Measurements from ENCODE around the gene AIFM2. TPM values are rescaled to one million over a fixed set of nuclear protein-coding genes. Genes with fewer than 3 reads are reported as not detected.

The AIFM2 gene
- polyA plus RNA-seq, 1 of the 3 experiments (the other 2 are of a cell fraction), result 9.5 TPM

- 60% methylated on average over 3 of the region's 3 CpGs for WGBS (ENCODE audit: low lambda C conversion rate)
- Histone ChIP-seq H3K9ac (no peak overlapping the region), H3K36me3 (replicated peaks in 1 of 2; ENCODE audit: control insufficient read depth in 1 of 2, insufficient read depth in 2 of 2, low read length in 1 of 2) (peaks cover 58 to 73% of the 10 kb centered on the region in 2 experiments), H3F3A (replicated peaks; ENCODE audit: insufficient read depth) (peaks cover 11% of the 10 kb centered on the region), H3K4me2 (no peak overlapping the region), H3K79me2 (ENCODE audit: insufficient read depth) (peaks cover 98% of the 10 kb centered on the region), H4K20me1 (ENCODE audit: insufficient read depth) (peaks cover 95% of the 10 kb centered on the region), H3K9me3 (no peaks in the 10 kb centered on the region), H3K27me3 (ENCODE audit: insufficient read depth) (no peaks in the 10 kb centered on the region), H2AFZ (ENCODE audit: low read depth) (no peak overlapping the region), H3K4me3 (ENCODE audit: low read depth in 2 of 2, low read length in 1 of 2) (no peak overlapping the region), H3K9me2 (no peaks in the 10 kb centered on the region), H3K4me1 (ENCODE audit: control insufficient read depth in 1 of 2, insufficient read depth in 2 of 2, low read depth in 1 of 2, low read length in 1 of 2) (peaks cover 5 to 10% of the 10 kb centered on the region in 2 experiments; a peak in 3 of 4 replicates), H3K27ac (ENCODE audit: low read depth in 2 of 2, low read length in 1 of 2) (no peak overlapping the region)
- no peak for DNase-seq
- CTCF ChIA-PET, result no interaction called here
- POLR2A ChIA-PET, result no interaction called here
- TF ChIP-seq FOXJ3 (CRISPR knock-in tag; IDR thresholded peaks at IDR 0.05), result no peak
These were observed 31.5 kb upstream of the AIFM2 start for GRCh38 chr10:70164163-70164562.

GRCh38 chr10:70163448-70163847 is 30.8 kb upstream of the AIFM2 start:
- Histone ChIP-seq H2AFZ (ENCODE audit: low read depth) (no peak overlapping the region), H3K4me3 (ENCODE audit: low read depth in 2 of 2, low read length in 1 of 2) (no peak overlapping the region), H4K20me1 (ENCODE audit: insufficient read depth) (peaks cover 88% of the 10 kb centered on the region), H3K79me2 (ENCODE audit: insufficient read depth) (peaks cover 98% of the 10 kb centered on the region), H3K27ac (ENCODE audit: low read depth in 2 of 2, low read length in 1 of 2) (no peak overlapping the region), H3K27me3 (ENCODE audit: insufficient read depth) (no peaks in the 10 kb centered on the region), H3K4me1 (ENCODE audit: control insufficient read depth in 1 of 2, insufficient read depth in 2 of 2, low read depth in 1 of 2, low read length in 1 of 2) (peaks cover 0 to 10% of the 10 kb centered on the region in 2 experiments; a peak in 3 of 4 replicates), H3K4me2 (no peak overlapping the region), H3F3A (replicated peaks; ENCODE audit: insufficient read depth) (peaks cover 15% of the 10 kb centered on the region), H3K9me3 (no peaks in the 10 kb centered on the region), H3K9ac (no peak overlapping the region), H3K36me3 (replicated peaks in 1 of 2; ENCODE audit: control insufficient read depth in 1 of 2, insufficient read depth in 2 of 2, low read length in 1 of 2) (peaks cover 63 to 78% of the 10 kb centered on the region in 2 experiments), H3K9me2 (no peaks in the 10 kb centered on the region)
- POLR2A ChIA-PET, result no interaction called here
- CTCF ChIA-PET, result interaction anchor here (1.3 kb wide), 1 partner anchor 201 kb away, joined by 4 read pairs; no protein-coding TSS in a partner anchor
- 99% methylated on average over 4 of the region's 4 CpGs for WGBS (ENCODE audit: low lambda C conversion rate)
- no peak for DNase-seq
- TF ChIP-seq EZH2phosphoT487 (IDR thresholded peaks at IDR 0.05; ENCODE audit: borderline replicate concordance, low read depth) (no peak), FOXM1 (IDR thresholded peaks at IDR 0.05; ENCODE audit: low read depth) (no peak)

GRCh38 chr10:70162892-70163201 is 30.2 kb upstream of the AIFM2 start:
- Histone ChIP-seq H3K36me3 (replicated peaks in 1 of 2; ENCODE audit: control insufficient read depth in 1 of 2, insufficient read depth in 2 of 2, low read length in 1 of 2) (peaks cover 68 to 79% of the 10 kb centered on the region in 2 experiments), H3K27me3 (ENCODE audit: insufficient read depth) (no peaks in the 10 kb centered on the region), H3K9me2 (no peaks in the 10 kb centered on the region), H3K27ac (ENCODE audit: low read depth in 2 of 2, low read length in 1 of 2) (no peak overlapping the region), H3K9me3 (no peaks in the 10 kb centered on the region), H2AFZ (ENCODE audit: low read depth) (no peak overlapping the region), H3K4me3 (ENCODE audit: low read depth in 2 of 2, low read length in 1 of 2) (no peak overlapping the region), H3K4me1 (ENCODE audit: control insufficient read depth in 1 of 2, insufficient read depth in 2 of 2, low read depth in 1 of 2, low read length in 1 of 2) (peaks cover 0 to 10% of the 10 kb centered on the region in 2 experiments; a peak in 3 of 4 replicates), H3K4me2 (no peak overlapping the region), H4K20me1 (ENCODE audit: insufficient read depth) (peaks cover 88% of the 10 kb centered on the region), H3K9ac (no peak overlapping the region), H3F3A (replicated peaks; ENCODE audit: insufficient read depth) (peaks cover 15% of the 10 kb centered on the region), H3K79me2 (ENCODE audit: insufficient read depth) (peaks cover 98% of the 10 kb centered on the region)
- TF ChIP-seq ELF1 (IDR thresholded peaks at IDR 0.05) (no peak), RCOR1 (IDR thresholded peaks at IDR 0.05; ENCODE audit: low read length) (no peak), ZBTB33 (IDR thresholded peaks at IDR 0.05; ENCODE audit: borderline replicate concordance, low read depth) (no peak), YY1 (IDR thresholded peaks at IDR 0.05; ENCODE audit: low read depth) (no peak), RAD21 (IDR thresholded peaks at IDR 0.05; ENCODE audit: low read length) (no peak), NRF1 (IDR thresholded peaks at IDR 0.05; ENCODE audit: low read depth, low read length) (no peak), NFIC (IDR thresholded peaks at IDR 0.05; ENCODE audit: borderline replicate concordance) (no peak), MAX (IDR thresholded peaks at IDR 0.05; ENCODE audit: low read depth) (no peak), MEF2A (IDR thresholded peaks at IDR 0.05; ENCODE audit: borderline replicate concordance, low read depth) (no peak)
- TF ChIP-seq, protein P1, sequence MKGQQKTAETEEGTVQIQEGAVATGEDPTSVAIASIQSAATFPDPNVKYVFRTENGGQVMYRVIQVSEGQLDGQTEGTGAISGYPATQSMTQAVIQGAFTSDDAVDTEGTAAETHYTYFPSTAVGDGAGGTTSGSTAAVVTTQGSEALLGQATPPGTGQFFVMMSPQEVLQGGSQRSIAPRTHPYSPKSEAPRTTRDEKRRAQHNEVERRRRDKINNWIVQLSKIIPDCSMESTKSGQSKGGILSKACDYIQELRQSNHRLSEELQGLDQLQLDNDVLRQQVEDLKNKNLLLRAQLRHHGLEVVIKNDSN (IDR thresholded peaks at IDR 0.05; ENCODE audit: borderline replicate concordance, low read depth), result no peak
- POLR2A ChIA-PET, result no interaction called here
- CTCF ChIA-PET, result interaction anchor here (1.3 kb wide), 1 partner anchor 202 kb away, joined by 4 read pairs; no protein-coding TSS in a partner anchor
- no peak for DNase-seq
- 88% methylated on average over 1 of the region's 1 CpG for WGBS (ENCODE audit: low lambda C conversion rate)
